Thyroid gland (tissue), 4 donors: ENCODE results near the gene FIG4.

Source experiments
- POLR2A ChIP-seq, 2 donors: fragments of 450-650 bp; IDR thresholded peaks; one replicate each; pipeline ENCODE4 v1.6.1; 2017; ENCODE audit warnings: antibody characterized with exemption in 2 of 2, mild to moderate bottlenecking in 2 of 2, moderate library complexity in 1 of 2
- TF ChIP-seq, protein P1 (sequence below), 6 experiments: fragments of 200-600 bp in 3 of 6; fragments of 450-650 bp in 3 of 6; sonication (generic) in 3 of 6; IDR thresholded peaks; one replicate each; pipeline ENCODE4 v1.5.1; 2016 to 2019; ENCODE audit warnings: antibody characterized with exemption in 6 of 6, mild to moderate bottlenecking in 2 of 6, inconsistent platforms in 1 of 6, moderate library complexity in 1 of 6

DNA sequence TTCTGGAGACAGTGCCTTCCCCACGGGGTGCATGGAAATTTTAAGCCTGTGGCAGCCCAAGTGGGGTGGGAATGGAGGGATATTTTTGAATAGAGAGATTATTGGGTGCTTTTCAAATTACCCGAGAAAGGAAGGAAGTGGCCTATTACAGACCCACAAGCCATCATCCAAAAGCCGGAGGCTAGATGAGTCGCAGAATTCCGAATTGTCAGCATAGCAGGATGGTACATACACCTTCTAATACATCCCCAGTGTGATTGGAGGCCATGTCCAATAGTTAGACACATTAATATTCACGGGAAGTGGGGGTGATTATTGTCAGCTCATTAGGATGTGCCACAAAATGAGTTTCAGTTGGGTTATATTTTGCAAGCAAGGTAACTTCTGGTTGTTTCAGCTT is 133.0 kb downstream of the FIG4 start:
- TF ChIP-seq, protein P1, sequence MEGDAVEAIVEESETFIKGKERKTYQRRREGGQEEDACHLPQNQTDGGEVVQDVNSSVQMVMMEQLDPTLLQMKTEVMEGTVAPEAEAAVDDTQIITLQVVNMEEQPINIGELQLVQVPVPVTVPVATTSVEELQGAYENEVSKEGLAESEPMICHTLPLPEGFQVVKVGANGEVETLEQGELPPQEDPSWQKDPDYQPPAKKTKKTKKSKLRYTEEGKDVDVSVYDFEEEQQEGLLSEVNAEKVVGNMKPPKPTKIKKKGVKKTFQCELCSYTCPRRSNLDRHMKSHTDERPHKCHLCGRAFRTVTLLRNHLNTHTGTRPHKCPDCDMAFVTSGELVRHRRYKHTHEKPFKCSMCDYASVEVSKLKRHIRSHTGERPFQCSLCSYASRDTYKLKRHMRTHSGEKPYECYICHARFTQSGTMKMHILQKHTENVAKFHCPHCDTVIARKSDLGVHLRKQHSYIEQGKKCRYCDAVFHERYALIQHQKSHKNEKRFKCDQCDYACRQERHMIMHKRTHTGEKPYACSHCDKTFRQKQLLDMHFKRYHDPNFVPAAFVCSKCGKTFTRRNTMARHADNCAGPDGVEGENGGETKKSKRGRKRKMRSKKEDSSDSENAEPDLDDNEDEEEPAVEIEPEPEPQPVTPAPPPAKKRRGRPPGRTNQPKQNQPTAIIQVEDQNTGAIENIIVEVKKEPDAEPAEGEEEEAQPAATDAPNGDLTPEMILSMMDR (IDR thresholded peaks at IDR 0.05): no peak
- TF ChIP-seq POLR2A (IDR thresholded peaks at IDR 0.05): no peak
